Uterus (tissue), 4 donors: ENCODE data around the gene CNOT3. TPM values are rescaled to one million over a fixed set of nuclear protein-coding genes. Genes with fewer than 3 reads are reported as not detected.

Experiments
- DNase-seq, 2 donors: peaks; one replicate each; pipeline ENCODE4 v3.0.0-alpha.2; 2019 to 2020
- H3K27ac ChIP-seq, 2 donors: fragments of 200-600 bp; sonication (generic); 1 replicate in 1 of 2; 2 replicates in 1 of 2; pipeline ENCODE4 v1.5.1; 2016 to 2018
- H3K27me3 ChIP-seq, 2 donors: fragments of 200-600 bp; sonication (generic); one replicate each; pipeline ENCODE4 v1.5.1; 2018 to 2019; ENCODE audit warnings: control low read depth in 1 of 2
- H3K36me3 ChIP-seq, 2 donors: fragments of 200-600 bp; sonication (generic); one replicate each; pipeline ENCODE4 v1.5.1; 2019; ENCODE audit warnings: control low read depth in 1 of 2
- H3K4me1 ChIP-seq, 2 donors: fragments of 200-600 bp; sonication (generic); one replicate each; pipeline ENCODE4 v1.5.1; 2018 to 2019; ENCODE audit warnings: control low read depth in 1 of 2
- H3K4me3 ChIP-seq, 2 donors: fragments of 200-600 bp; sonication (generic); 1 replicate in 1 of 2; 2 replicates in 1 of 2; pipeline ENCODE4 v1.5.1; 2018 to 2019; ENCODE audit warnings: mild to moderate bottlenecking in 1 of 2
- H3K9me3 ChIP-seq, 2 donors: fragments of 200-600 bp; sonication (generic); one replicate each; pipeline ENCODE4 v1.5.1; 2019; ENCODE audit warnings: control low read depth in 1 of 2
- CTCF ChIP-seq, 4 experiments: fragments of 200-600 bp in 2 of 4; fragments of 450-650 bp in 2 of 4; sonication (generic) in 2 of 4; IDR thresholded peaks; one replicate each; pipeline ENCODE4 v1.5.1; 2016 to 2019; ENCODE audit warnings: antibody characterized with exemption in 4 of 4, mild to moderate bottlenecking in 2 of 4, moderate library complexity in 1 of 4
- POLR2A ChIP-seq, 2 donors: fragments of 450-650 bp; IDR thresholded peaks; one replicate each; pipeline ENCODE4 v1.6.1; 2016; ENCODE audit warnings: antibody characterized with exemption in 2 of 2, mild to moderate bottlenecking in 1 of 2, moderate library complexity in 1 of 2
- intact Hi-C: fragments of 100-400 bp; cut with DNase I; formaldehyde crosslinking; loops from one replicate; pipeline ENCODE4 v1.15.1; 2023; ENCODE audit warnings: low total_unique reads
- total RNA-seq, 4 donors: library from RNA; depleted of rRNA in 3 of 4; stranded (reverse); fragments of >200 nt in 3 of 4; gene quantifications; one replicate each; pipeline versions ENCODE4 v1.1.0 to v1.2.4, GENCODE V29; 2014 to 2023
- donor health status: DM: yes; HTN: yes; CAD: no.

The CNOT3 gene
- total RNA-seq, 4 donors from 2014 or later, result 0.88 to 41.6 (median 9.9) TPM

DNA sequence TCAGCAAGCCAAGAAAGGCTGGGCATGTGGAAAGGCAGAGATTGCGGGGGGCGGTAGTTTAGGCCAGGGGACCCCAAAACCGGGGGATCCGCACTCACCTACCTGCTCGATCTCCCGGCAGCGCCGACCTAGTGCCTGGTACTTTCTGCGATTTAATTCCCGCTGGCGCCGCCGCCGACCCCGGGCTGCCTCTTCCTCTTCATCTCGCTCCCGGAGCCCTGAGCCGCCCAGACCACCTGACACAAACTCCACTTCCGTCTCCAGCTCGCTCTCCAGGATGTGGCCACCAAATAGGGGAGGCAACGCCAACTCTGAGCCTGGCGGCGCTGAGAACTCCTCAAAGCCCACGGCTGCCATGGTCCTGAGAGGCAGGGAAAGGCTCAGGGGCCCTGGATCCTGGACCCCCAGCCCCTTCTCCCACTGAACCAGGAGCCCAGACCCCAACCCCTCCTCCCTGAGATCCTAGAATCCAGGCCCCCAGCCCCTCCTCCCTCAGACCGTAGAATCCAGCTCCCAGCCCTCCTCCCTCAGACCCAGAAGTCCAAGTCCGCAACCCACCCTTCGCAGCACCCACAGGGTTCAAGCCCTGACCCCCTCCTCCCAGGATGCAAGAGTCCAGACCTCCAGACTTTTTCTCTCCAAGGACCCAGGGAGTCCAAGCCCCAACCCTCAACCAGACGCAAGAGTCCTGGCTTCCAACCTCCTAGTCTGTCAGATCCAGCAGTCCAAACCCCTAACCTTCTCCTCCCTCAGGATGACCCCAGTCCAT lies 23.0 kb upstream of the CNOT3 start:
- H3K27me3 ChIP-seq, result no peaks in the 10 kb centered on the region
- intact Hi-C loops, result no loop called here
- H3K9me3 ChIP-seq, result no peaks in the 10 kb centered on the region
- peak overlapping the region; percentile 69 to 96 for H3K4me3 ChIP-seq
- H3K27ac ChIP-seq, result peak overlapping the region; percentile 90 to 94
- H3K36me3 ChIP-seq, result no peaks in the 10 kb centered on the region
- H3K4me1 ChIP-seq, result peaks cover 6 to 9% of the 10 kb centered on the region in 2 donors
- TF ChIP-seq POLR2A (IDR thresholded peaks at IDR 0.05) (no peak), CTCF (IDR thresholded peaks at IDR 0.05) (no peak)
- no peak for DNase-seq

GRCh38 chr19:54115109-54116063 lies 22.2 kb upstream of the CNOT3 start, which contains the start of the genes PRPF31 and TFPT:
PRPF31 (plus strand) TSS chr19:54115754; CDS start chr19:54118279, 2,525 bp downstream.
TFPT (minus strand) TSS chr19:54115657; CDS start chr19:54115269, 388 bp downstream.
- Histone ChIP-seq H3K27ac (peak within 1 kb of the TSS; percentile 90 to 94), H3K27me3 (no peaks in the 10 kb centered on the region), H3K36me3 (no peaks in the 10 kb centered on the region), H3K9me3 (no peaks in the 10 kb centered on the region), H3K4me3 (peak within 1 kb of the TSS; percentile 69 to 96), H3K4me1 (peaks cover 6 to 9% of the 10 kb centered on the region in 2 donors)
- intact Hi-C loops, result no loop called here
- TF ChIP-seq CTCF (IDR thresholded peaks at IDR 0.05), result no peak
- TF ChIP-seq POLR2A (IDR thresholded peaks at IDR 0.05), result peak in 1 of 2 donors; percentile 59
- peak; percentile 96 to 99 for DNase-seq

DNA sequence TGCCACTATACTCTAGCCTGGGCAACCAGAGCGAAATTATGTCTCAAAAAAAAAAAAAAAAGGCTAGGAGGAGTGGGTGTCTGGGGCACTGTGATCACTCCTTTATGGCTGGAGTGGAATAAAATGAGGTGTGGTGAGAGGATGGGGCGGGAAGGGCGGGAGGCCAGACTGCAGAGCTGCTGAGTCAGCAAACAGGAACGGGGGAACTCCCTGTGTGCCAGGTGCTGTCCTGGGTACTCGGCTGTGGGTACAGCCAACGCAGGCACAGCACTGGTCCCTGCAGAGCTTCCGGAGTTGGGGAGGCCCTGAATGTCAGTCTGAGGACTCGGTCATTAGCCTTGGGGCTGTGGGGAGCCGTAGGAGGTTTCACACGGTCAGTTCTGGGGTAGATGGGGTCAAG lies 16.3 kb upstream of the CNOT3 start:
- no peak for DNase-seq
- Histone ChIP-seq H3K9me3 (no peaks in the 10 kb centered on the region), H3K27me3 (no peaks in the 10 kb centered on the region), H3K4me3 (no peak overlapping the region), H3K27ac (no peak overlapping the region), H3K36me3 (no peaks in the 10 kb centered on the region), H3K4me1 (peaks cover 0 to 5% of the 10 kb centered on the region in 2 donors)
- intact Hi-C loops, result no loop called here
- no peak for TF ChIP-seq CTCF (IDR thresholded peaks at IDR 0.05)
- TF ChIP-seq POLR2A (IDR thresholded peaks at IDR 0.05), result no peak

GRCh38 chr19:54123682-54124081 lies 13.9 kb upstream of the CNOT3 start:
- Histone ChIP-seq H3K9me3 (no peaks in the 10 kb centered on the region), H3K4me1 (no peaks in the 10 kb centered on the region), H3K4me3 (no peak overlapping the region), H3K27me3 (no peaks in the 10 kb centered on the region), H3K27ac (no peak overlapping the region), H3K36me3 (no peaks in the 10 kb centered on the region)
- no peak for DNase-seq
- no peak for TF ChIP-seq CTCF (IDR thresholded peaks at IDR 0.05)
- TF ChIP-seq POLR2A (IDR thresholded peaks at IDR 0.05), result no peak
- intact Hi-C loops, result no loop called here
